HG03520 (cell line): ENCODE measurements around the gene SORD.
"Not testable (repeated sequence)": the region's sequence is repeated elsewhere in the genome, so short reads cannot be mapped to it uniquely, and the experiment has no call there.

ENCODE experiments used
- ATAC-seq: cut with Tn5 transposase; IDR thresholded peaks from one replicate; pipeline ENCODE4 v1.9.1; 2021; ENCODE audit warnings: mild to moderate bottlenecking, moderate library complexity; ENCODE audit not compliant: unreplicated experiment

The SORD gene

DNA sequence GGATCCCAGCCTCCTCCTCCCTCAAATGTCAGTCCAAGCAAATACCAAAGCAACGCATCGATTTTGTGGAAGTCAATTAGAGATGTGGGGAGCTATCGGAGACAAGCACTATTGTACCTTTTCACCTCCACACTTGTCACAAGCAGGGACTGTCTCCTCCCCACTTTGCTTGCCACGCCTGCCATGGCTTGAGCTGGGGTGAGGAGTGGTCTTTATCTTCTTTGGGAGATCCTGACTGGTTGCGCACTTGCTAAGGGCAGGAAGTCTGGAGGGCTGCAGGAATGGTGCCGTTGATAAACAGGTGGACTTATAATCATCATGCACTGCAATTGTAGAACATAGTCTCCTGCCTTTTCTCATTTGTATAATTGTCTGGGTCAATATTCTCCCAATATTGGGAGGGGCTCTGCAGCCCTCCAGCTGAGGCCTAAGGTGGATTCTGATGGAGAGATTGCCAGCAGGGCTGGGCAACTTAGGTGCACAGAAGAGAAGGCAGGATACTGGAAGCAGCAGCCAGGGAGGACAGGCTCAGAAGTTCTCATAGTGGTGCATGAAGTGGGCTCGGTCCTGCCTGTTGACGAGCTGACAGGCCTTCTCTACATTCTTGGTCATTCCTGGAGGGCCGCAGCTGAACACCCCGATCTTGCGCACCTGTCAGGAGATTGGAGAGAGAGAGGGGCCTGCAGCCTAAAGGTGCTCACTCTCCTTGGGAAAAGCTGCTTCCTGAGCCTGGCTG lies 70.8 kb downstream of the SORD start:
- ATAC-seq, result no peak

- no peak for ATAC-seq
Observed at GRCh38 chr15:45094358-45094730, 71.3 kb downstream of the SORD start.

GRCh38 chr15:45095661-45096060 lies 72.7 kb downstream of the SORD start:
- ATAC-seq, result no peak

GRCh38 chr15:45097466-45097865 lies 74.5 kb downstream of the SORD start:
- ATAC-seq, result no peak

- no peak for ATAC-seq
Observed at GRCh38 chr15:45099549-45100165, 76.7 kb downstream of the SORD start.

- ATAC-seq, result no peak
Observed at GRCh38 chr15:45100884-45101625, 78.1 kb downstream of the SORD start.

- ATAC-seq, result no peak
Observed at GRCh38 chr15:45101749-45102148, 78.8 kb downstream of the SORD start.

- no peak for ATAC-seq
Observed at GRCh38 chr15:45102226-45102625, 79.2 kb downstream of the SORD start.

DNA sequence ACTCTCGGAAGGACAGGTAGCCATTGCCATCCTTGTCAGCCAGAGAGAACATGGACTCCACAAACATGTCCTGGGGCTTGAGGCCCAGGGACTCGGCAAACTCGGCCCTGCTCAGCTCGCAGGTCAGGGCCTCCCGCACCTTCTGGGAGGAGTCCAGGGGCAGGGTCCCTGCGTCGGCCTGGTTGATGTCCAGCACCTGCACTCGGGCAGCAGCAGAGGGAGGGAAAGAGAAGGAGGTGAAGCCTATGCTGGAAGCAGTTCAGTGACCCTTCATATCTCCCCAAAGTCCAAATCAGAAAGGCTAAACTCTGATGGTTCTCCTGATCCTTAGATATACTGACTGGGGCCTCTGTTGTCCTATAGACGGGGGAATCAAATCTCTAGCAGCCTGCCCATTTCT lies 81.2 kb downstream of the SORD start:
- ATAC-seq, result not testable (repeated sequence)

DNA sequence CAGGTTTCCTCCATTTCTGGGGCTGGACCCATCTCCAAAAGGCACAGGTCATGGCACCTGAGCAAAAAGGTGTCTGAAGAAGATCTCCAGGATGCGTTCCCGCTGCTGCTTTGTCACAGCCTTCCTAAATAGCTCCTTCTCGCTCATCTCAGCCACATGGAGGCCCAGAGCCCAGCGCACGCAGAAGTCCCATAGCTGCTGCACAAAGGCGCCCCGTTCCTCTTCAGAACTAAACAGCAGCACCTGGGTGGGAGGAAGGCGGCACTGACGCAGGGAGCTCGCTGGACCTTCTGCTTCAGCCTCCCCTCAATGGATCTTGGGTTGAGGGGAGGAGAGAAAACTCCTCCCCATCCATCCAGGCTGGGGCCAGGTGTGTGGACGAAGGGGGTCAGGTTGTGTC lies 82.6 kb downstream of the SORD start:
- no peak for ATAC-seq

GRCh38 chr15:45106002-45106790 lies 83.2 kb downstream of the SORD start:
- ATAC-seq, result no peak

DNA sequence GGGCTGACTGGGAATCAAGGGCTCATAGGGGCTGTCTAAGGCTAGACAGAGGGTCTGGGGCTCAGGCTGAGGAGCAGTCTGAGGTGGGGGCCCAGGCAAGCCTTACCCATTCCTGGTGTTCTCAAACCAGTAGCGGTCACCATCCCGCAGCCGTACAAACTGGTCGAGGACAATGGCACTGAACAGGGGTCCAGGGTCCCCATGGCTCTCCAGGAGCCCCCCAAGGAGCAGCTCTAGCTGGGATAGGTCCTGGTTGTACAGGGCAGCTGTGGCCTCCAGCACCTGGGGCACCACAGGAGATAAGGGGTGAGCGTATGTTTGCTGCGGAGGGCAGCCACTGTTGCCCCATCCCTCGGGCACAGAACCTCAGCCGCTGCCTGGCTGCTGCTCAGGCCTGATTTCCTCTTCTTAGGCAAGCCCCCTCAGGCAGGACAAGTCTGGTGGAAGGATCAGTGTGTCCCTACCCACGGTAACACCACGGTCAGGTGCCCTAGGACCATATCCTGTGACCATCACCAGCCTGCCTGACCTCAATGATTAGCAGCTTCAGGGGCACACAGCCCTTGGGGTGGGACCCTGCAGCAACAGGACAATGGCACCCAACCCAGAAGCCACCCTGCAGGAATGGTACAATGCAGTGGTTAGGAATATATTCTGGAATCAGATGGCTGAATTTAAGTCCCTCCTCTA lies 85.1 kb downstream of the SORD start:
- ATAC-seq, result no peak

DNA sequence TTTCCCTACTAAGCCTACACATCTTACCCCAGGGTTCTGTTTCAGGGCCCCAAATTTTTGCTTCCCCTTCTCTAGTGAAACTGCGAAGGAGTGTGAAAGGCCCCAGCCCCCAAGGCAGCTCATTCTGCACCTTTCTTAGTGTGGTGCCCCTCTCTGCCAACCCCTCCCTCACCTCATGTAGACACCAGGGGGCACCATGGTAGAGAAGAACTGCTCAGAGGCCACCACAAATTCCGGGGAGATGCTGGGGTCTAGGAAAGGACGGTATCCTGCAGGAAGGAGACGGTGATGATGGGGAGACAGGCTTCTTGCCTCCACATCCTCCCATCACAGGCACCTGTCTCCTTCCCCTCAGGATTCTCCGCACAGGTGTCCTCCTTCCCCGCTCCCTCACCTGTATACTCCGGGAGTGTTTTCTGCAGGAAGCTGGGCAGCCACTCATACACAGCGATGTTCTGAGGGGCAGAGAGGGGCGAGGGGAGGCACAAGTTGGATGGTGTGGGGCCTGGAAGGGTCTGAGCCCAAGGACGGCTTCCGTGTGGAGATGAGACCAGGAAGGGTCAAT lies 87.3 kb downstream of the SORD start:
- ATAC-seq, result no peak

GRCh38 chr15:45111390-45112142 lies 88.6 kb downstream of the SORD start:
- ATAC-seq, result no peak

DNA sequence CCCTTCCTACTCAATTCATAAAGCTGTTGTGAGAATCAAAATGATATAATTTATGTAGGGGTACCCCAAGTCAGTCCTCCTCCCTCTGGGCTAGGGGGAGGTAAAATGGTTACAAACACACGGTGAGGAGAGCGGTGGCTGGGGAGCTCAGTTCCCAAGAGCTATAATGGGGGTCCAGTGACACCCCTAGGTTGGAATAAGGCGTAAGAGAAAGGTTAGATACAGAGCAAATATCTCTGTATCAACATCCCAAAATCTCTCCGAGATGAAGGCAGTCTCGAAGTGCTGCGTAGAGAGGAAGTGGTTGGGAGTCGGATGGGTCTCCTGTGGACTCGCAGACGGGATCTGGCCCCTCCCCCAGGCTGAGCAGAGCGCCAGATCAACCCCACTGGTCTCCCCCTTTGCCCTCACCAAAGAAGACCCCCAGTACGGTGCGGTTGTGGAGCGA lies 89.2 kb downstream of the SORD start:
- ATAC-seq, result no peak

GRCh38 chr15:45112591-45113379 lies 89.8 kb downstream of the SORD start:
- no peak for ATAC-seq

DNA sequence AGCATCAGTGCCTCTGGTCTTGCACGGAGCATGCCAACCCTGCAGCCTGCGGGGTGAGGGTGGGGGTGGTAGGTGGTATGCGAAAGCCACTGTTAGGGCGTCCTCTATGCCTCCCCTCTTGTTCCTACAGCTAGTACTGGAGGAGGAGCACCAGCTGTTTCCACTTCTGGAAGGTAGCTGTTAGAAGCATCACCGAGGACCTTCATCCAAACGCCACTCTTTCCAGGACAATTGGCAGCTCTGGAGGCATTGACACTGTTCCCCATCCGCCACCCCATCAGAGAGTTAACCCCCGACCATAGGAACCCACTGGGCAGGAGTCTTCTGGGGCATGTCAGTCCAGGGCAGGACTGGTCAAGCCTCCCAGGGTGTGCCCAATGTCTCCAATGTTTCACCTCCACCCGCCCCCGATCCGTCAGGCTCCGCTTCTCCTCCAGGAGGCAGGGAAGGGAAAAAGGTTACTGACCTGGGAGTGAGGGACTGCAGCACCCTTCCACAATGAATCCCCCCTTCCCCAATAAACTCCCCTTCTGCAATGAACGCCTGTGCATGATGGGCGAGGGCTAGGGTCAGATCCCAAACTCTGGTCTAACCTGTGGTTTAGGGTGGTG lies 90.5 kb downstream of the SORD start:
- no peak for ATAC-seq

DNA sequence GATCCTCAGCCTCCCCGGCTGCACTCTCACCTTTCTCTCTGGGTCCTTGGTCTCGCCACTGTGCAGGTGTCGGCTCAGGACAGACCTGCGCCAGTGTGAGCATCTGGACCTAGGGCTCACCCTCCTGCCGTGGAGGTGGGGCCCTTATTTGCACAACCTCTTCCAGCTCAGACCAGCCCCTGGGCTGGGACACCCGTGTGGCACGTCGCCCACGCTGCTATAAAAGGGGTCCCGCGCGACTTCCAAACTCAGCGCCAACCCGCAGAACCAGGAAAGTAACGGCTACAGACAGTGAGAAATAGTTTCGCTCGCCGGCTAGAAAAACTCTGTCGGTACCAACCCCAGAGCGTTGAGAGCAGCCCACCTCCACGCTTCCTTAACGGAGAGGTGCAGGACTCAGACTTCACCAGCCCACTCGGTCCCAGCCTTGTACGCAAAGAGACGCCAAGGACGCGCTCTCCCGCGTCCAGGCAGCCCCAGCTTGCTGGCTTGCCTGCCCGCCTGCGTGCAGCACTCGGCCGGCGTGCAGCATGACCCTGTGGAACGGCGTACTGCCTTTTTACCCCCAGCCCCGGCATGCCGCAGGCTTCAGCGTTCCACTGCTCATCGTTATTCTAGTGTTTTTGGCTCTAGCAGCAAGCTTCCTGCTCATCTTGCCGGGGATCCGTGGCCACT lies 91.2 kb downstream of the SORD start, which contains the start of the genes DUOX2 and DUOXA2:
Gene DUOX2 (minus strand): TSS at position 97 of the 675 bp plus-strand sequence. CDS start 761 bp downstream, outside the sequence.
Gene DUOXA2 (plus strand): TSS at position 251 of the 675 bp plus-strand sequence. CDS start 280 bp downstream, at position 531.
- no peak for ATAC-seq
